ENCODE results near the gene COG5. TPM values are rescaled to one million over a fixed set of nuclear protein-coding genes. Genes with fewer than 3 reads are reported as not detected.

The COG5 gene
- total and polyA plus RNA-seq, 9 of the 15 experiments (the other 6 are each of a cell fraction or from before 2014, with no cell fraction given) = 15.3 to 75.1 (median 56.4) TPM

GRCh38 chr7:107494884-107495283 is 68.8 kb downstream of the COG5 start:
- Histone ChIP-seq H3K79me2 (ENCODE audit: control insufficient read depth, insufficient read depth, low read length) (peaks cover 40% of the 10 kb centered on the region), H3K9me1 (ENCODE audit: control insufficient read depth, insufficient read depth, low read length) (no peaks in the 10 kb centered on the region), H3K36me3 (ENCODE audit: control insufficient read depth, insufficient read depth, low read length) (no peaks in the 10 kb centered on the region), H3K27ac (ENCODE audit: extremely low read depth, low read depth, low read length) (peak overlapping the region; percentile 47), H3K27me3 (ENCODE audit: control insufficient read depth in 2 of 2, insufficient read depth in 2 of 2, low read length in 2 of 2) (no peaks in the 10 kb centered on the region), H3K4me2 (ENCODE audit: insufficient read depth, low read length) (peak overlapping the region; percentile 8; the same call in 1 of the 2 replicates), H2AFZ (ENCODE audit: low read depth, low read length) (no peak overlapping the region; the same call in 1 of the 2 replicates), H4K20me1 (replicated peaks; ENCODE audit: control insufficient read depth, insufficient read depth, low read length) (no peaks in the 10 kb centered on the region), H3K4me1 (replicated peaks in 1 of 2; ENCODE audit: control insufficient read depth in 2 of 2, insufficient read depth in 2 of 2, low read length in 2 of 2) (peaks cover 0 to 15% of the 10 kb centered on the region in 2 experiments; a peak in 3 of 5 replicates), H3K4me3 (no peak overlapping the region), H3K9ac (ENCODE audit: insufficient read depth in 1 of 2, low read depth in 2 of 2, low read length in 2 of 2) (no peak overlapping the region; a peak in 1 of 4 replicates), H3K9me3 (replicated peaks; ENCODE audit: control insufficient read depth, insufficient read depth, low read depth, low read length) (no peaks in the 10 kb centered on the region)
- FAIRE-seq (peak; percentile 71), ATAC-seq (peak; percentile 90), DNase-seq (ENCODE audit: extremely low read depth in 1 of 4, low spot score in 3 of 4) (peak; percentile 46 to 82 (median 61))
- no TSS peak for BruUV-seq (replicated peaks)
- intact Hi-C loops (cut with micrococcal nuclease) = loop anchor here (10.0 kb wide), 1 partner anchor 700 kb away; no protein-coding TSS in a partner anchor
- ChIA-PET CTCF (ENCODE audit: low intra/inter-chr PET ratio) (no interaction called here), POLR2A (interaction anchor here (1.3 to 1.9 kb wide), 3 partner anchors 13 to 17 kb away, joined by 3 to 11 read pairs (median 7); no protein-coding TSS in a partner anchor)
- 13% methylated on average over 6 of the region's 6 CpGs for WGBS (ENCODE audit: insufficient coverage, low coverage, missing lambda C conversion rate)
- in situ Hi-C loops (cut with MboI) = no loop called here
- TF ChIP-seq HLTF (IDR thresholded peaks at IDR 0.05) (peak; percentile 29; the same call in 1 of the 2 replicates), AFF1 (IDR thresholded peaks at IDR 0.05; ENCODE audit: low read depth in 1 of 2, partially characterized antibody in 2 of 2) (peak in 1 of 2 experiments; percentile 33), JUND (IDR thresholded peaks at IDR 0.05; ENCODE audit: borderline replicate concordance, low read depth, low read length) (no peak), JUND (tag; IDR thresholded peaks at IDR 0.05; ENCODE audit: borderline replicate concordance, low read depth, low read length) (no peak), E2F3 (CRISPR knock-in tag; IDR thresholded peaks at IDR 0.05) (no peak), ETV6 (IDR thresholded peaks at IDR 0.05; ENCODE audit: borderline replicate concordance in 1 of 2, low read depth in 2 of 2, low read length in 1 of 2) (no peak), ETV6 (CRISPR knock-in tag; IDR thresholded peaks at IDR 0.05; ENCODE audit: borderline replicate concordance) (no peak), TEAD4 (IDR thresholded peaks at IDR 0.05; ENCODE audit: low read length) (peak; percentile 83), TEAD4 (CRISPR knock-in tag; IDR thresholded peaks at IDR 0.05; ENCODE audit: borderline replicate concordance) (no peak), NCOA1 (IDR thresholded peaks at IDR 0.05; ENCODE audit: low read depth) (peak; percentile 38; the same call in 1 of the 2 replicates), STAT5B (CRISPR knock-in tag; IDR thresholded peaks at IDR 0.05) (no peak), LCOR (CRISPR knock-in tag; IDR thresholded peaks at IDR 0.05) (0 out of 2 replicates have a peak, but pooled peaks have one; percentile 37), NR2C2 (CRISPR knock-in tag; IDR thresholded peaks at IDR 0.05) (no peak), NR2C2 (tag; IDR thresholded peaks at IDR 0.05) (no peak), ZBTB34 (CRISPR knock-in tag; IDR thresholded peaks at IDR 0.05) (no peak), CBFA2T2 (conservative IDR thresholded peaks at IDR 0.05) (peak; percentile 86), NFIC (IDR thresholded peaks at IDR 0.05) (peak; percentile 89)
